ENCODE measurements around the gene NCKAP5.

Gene NCKAP5

GRCh38 chr2:133163111-133163510, 405.2 kb downstream of the NCKAP5 start:
- no peak overlapping the region for H3K9ac ChIP-seq (ENCODE audit: low read length)
- H4K20me1 ChIP-seq (ENCODE audit: insufficient read depth, low read length) = no peaks in the 10 kb centered on the region
- no peaks in the 10 kb centered on the region for H3F3A ChIP-seq (ENCODE audit: insufficient read depth, low read length)
- H3K9me3 ChIP-seq (ENCODE audit: low read length) = no peaks in the 10 kb centered on the region
- TF ChIP-seq EZH2 (IDR thresholded peaks at IDR 0.05; ENCODE audit: borderline replicate concordance, low read length) = no peak
- no peak for TF ChIP-seq CTCF (IDR thresholded peaks at IDR 0.05; ENCODE audit: low read length)
- H3K9me2 ChIP-seq (ENCODE audit: low read depth, low read length) = no peaks in the 10 kb centered on the region
- H3K4me2 ChIP-seq (ENCODE audit: low read length) = no peak overlapping the region
- no peaks in the 10 kb centered on the region for H3K79me2 ChIP-seq (ENCODE audit: insufficient read depth, low read length)
- H3K36me3 ChIP-seq (ENCODE audit: insufficient read depth, low read length) = no peaks in the 10 kb centered on the region
- H2AFZ ChIP-seq (ENCODE audit: low read length) = no peak overlapping the region
- no peaks in the 10 kb centered on the region for H3K27me3 ChIP-seq (ENCODE audit: insufficient read depth, low read length)
- no peaks in the 10 kb centered on the region for H3K4me1 ChIP-seq (ENCODE audit: insufficient read depth, low read length, severe bottlenecking)
- no peak overlapping the region for H3K4me3 ChIP-seq (ENCODE audit: low read depth, low read length, poor library complexity, severe bottlenecking)
- H3K27ac ChIP-seq (ENCODE audit: low read depth, low read length, poor library complexity, severe bottlenecking) = no peak overlapping the region

GRCh38 chr2:133158442-133158841, 409.8 kb downstream of the NCKAP5 start:
- no peaks in the 10 kb centered on the region for H3K9me2 ChIP-seq (ENCODE audit: low read depth, low read length)
- H3K4me1 ChIP-seq (ENCODE audit: insufficient read depth, low read length, severe bottlenecking) = no peaks in the 10 kb centered on the region
- no peaks in the 10 kb centered on the region for H3F3A ChIP-seq (ENCODE audit: insufficient read depth, low read length)
- H4K20me1 ChIP-seq (ENCODE audit: insufficient read depth, low read length) = no peaks in the 10 kb centered on the region
- H3K27ac ChIP-seq (ENCODE audit: low read depth, low read length, poor library complexity, severe bottlenecking) = no peak overlapping the region
- H3K4me3 ChIP-seq (ENCODE audit: low read depth, low read length, poor library complexity, severe bottlenecking) = no peak overlapping the region
- H3K9me3 ChIP-seq (ENCODE audit: low read length) = no peaks in the 10 kb centered on the region
- no peaks in the 10 kb centered on the region for H3K27me3 ChIP-seq (ENCODE audit: insufficient read depth, low read length)
- no peak overlapping the region for H3K4me2 ChIP-seq (ENCODE audit: low read length)
- H3K79me2 ChIP-seq (ENCODE audit: insufficient read depth, low read length) = no peaks in the 10 kb centered on the region
- TF ChIP-seq CTCF (IDR thresholded peaks at IDR 0.05; ENCODE audit: low read length) = no peak
- no peaks in the 10 kb centered on the region for H3K36me3 ChIP-seq (ENCODE audit: insufficient read depth, low read length)
- no peak overlapping the region for H2AFZ ChIP-seq (ENCODE audit: low read length)
- no peak overlapping the region for H3K9ac ChIP-seq (ENCODE audit: low read length)

GRCh38 chr2:133158024-133158423, 410.2 kb downstream of the NCKAP5 start:
- H3K79me2 ChIP-seq (ENCODE audit: insufficient read depth, low read length) = no peaks in the 10 kb centered on the region
- no peaks in the 10 kb centered on the region for H4K20me1 ChIP-seq (ENCODE audit: insufficient read depth, low read length)
- no peaks in the 10 kb centered on the region for H3K36me3 ChIP-seq (ENCODE audit: insufficient read depth, low read length)
- H2AFZ ChIP-seq (ENCODE audit: low read length) = no peak overlapping the region
- no peak for TF ChIP-seq EZH2 (IDR thresholded peaks at IDR 0.05; ENCODE audit: borderline replicate concordance, low read length)
- no peaks in the 10 kb centered on the region for H3F3A ChIP-seq (ENCODE audit: insufficient read depth, low read length)
- H3K9me3 ChIP-seq (ENCODE audit: low read length) = no peaks in the 10 kb centered on the region
- no peak overlapping the region for H3K27ac ChIP-seq (ENCODE audit: low read depth, low read length, poor library complexity, severe bottlenecking)
- H3K27me3 ChIP-seq (ENCODE audit: insufficient read depth, low read length) = no peaks in the 10 kb centered on the region
- no peak overlapping the region for H3K4me3 ChIP-seq (ENCODE audit: low read depth, low read length, poor library complexity, severe bottlenecking)
- H3K4me1 ChIP-seq (ENCODE audit: insufficient read depth, low read length, severe bottlenecking) = no peaks in the 10 kb centered on the region
- H3K9me2 ChIP-seq (ENCODE audit: low read depth, low read length) = no peaks in the 10 kb centered on the region
- H3K9ac ChIP-seq (ENCODE audit: low read length) = no peak overlapping the region
- no peak overlapping the region for H3K4me2 ChIP-seq (ENCODE audit: low read length)

GRCh38 chr2:133157141-133157540, 411.1 kb downstream of the NCKAP5 start:
- Histone ChIP-seq H3K9me3 (ENCODE audit: low read length) (no peaks in the 10 kb centered on the region), H3K79me2 (ENCODE audit: insufficient read depth, low read length) (no peaks in the 10 kb centered on the region), H3K36me3 (ENCODE audit: insufficient read depth, low read length) (no peaks in the 10 kb centered on the region), H3K9me2 (ENCODE audit: low read depth, low read length) (no peaks in the 10 kb centered on the region), H4K20me1 (ENCODE audit: insufficient read depth, low read length) (no peaks in the 10 kb centered on the region), H3K4me2 (ENCODE audit: low read length) (no peak overlapping the region), H3K4me3 (ENCODE audit: low read depth, low read length, poor library complexity, severe bottlenecking) (no peak overlapping the region), H3F3A (ENCODE audit: insufficient read depth, low read length) (no peaks in the 10 kb centered on the region), H3K27me3 (ENCODE audit: insufficient read depth, low read length) (no peaks in the 10 kb centered on the region), H2AFZ (ENCODE audit: low read length) (no peak overlapping the region), H3K9ac (ENCODE audit: low read length) (no peak overlapping the region), H3K4me1 (ENCODE audit: insufficient read depth, low read length, severe bottlenecking) (no peaks in the 10 kb centered on the region), H3K27ac (ENCODE audit: low read depth, low read length, poor library complexity, severe bottlenecking) (no peak overlapping the region)
- no peak for TF ChIP-seq EZH2 (IDR thresholded peaks at IDR 0.05; ENCODE audit: borderline replicate concordance, low read length)
- no peak for TF ChIP-seq CTCF (IDR thresholded peaks at IDR 0.05; ENCODE audit: low read length)
